Progenitor cell of endocrine pancreas (in vitro differentiated cells): ENCODE measurements around the gene FOXF1. TPM values are rescaled to one million over a fixed set of nuclear protein-coding genes. Genes with fewer than 3 reads are reported as not detected.

Experiments
- DNase-seq: peaks from one replicate; pipeline ENCODE4 v3.0.0; 2021; ENCODE audit warnings: low spot score; ENCODE audit not compliant: unreplicated experiment
- H3K27ac Mint-ChIP-seq: 2 replicates; pipeline ENCODE4 v1.8.0; 2021; ENCODE audit warnings: mild to moderate bottlenecking, moderate library complexity, mixed read lengths
- H3K27me3 Mint-ChIP-seq: 2 replicates; pipeline ENCODE4 v1.8.0; 2021; ENCODE audit warnings: mixed read lengths
- H3K36me3 Mint-ChIP-seq: 2 replicates; pipeline ENCODE4 v1.8.0; 2022; ENCODE audit warnings: mixed read lengths; ENCODE audit not compliant: insufficient read depth
- H3K4me1 Mint-ChIP-seq: 2 replicates; pipeline ENCODE4 v1.8.0; 2021; ENCODE audit warnings: low read depth, mixed read lengths
- H3K4me3 Mint-ChIP-seq: 2 replicates; pipeline ENCODE4 v1.8.0; 2021; ENCODE audit warnings: low read depth, mild to moderate bottlenecking, moderate library complexity, mixed read lengths
- H3K9me3 Mint-ChIP-seq: 2 replicates; pipeline ENCODE4 v1.8.0; 2021; ENCODE audit warnings: low read depth, mixed read lengths
- CTCF ChIP-seq: fragments of 200-600 bp; sonication (generic); IDR thresholded peaks from one replicate; pipeline ENCODE4 v1.5.0; 2021; ENCODE audit warnings: antibody characterized with exemption, mild to moderate bottlenecking; ENCODE audit not compliant: unreplicated experiment
- total RNA-seq: library from RNA; stranded (reverse); gene quantifications from 2 replicates; pipeline ENCODE4 v1.2.1, GENCODE V29; 2021

Gene FOXF1
- total RNA-seq, 1 donor from 2014 or later: not detected

- no peaks in the 10 kb centered on the region for H3K9me3 Mint-ChIP-seq
- H3K4me3 Mint-ChIP-seq: no peak overlapping the region
- H3K27ac Mint-ChIP-seq: no peak overlapping the region
- no peak for TF ChIP-seq CTCF
- no peak for DNase-seq
- peaks cover 6% of the 10 kb centered on the region for H3K4me1 Mint-ChIP-seq
- H3K36me3 Mint-ChIP-seq: no peaks in the 10 kb centered on the region
- H3K27me3 Mint-ChIP-seq: peaks cover 82% of the 10 kb centered on the region
These were observed 5.0 kb upstream of the FOXF1 start for GRCh38 chr16:86505185-86505898.

GRCh38 chr16:86505899-86506864, 4.1 kb upstream of the FOXF1 start:
- no peak for TF ChIP-seq CTCF
- no peak overlapping the region for H3K27ac Mint-ChIP-seq
- no peaks in the 10 kb centered on the region for H3K36me3 Mint-ChIP-seq
- no peaks in the 10 kb centered on the region for H3K9me3 Mint-ChIP-seq
- peaks cover 77% of the 10 kb centered on the region for H3K27me3 Mint-ChIP-seq
- peaks cover 8% of the 10 kb centered on the region for H3K4me1 Mint-ChIP-seq
- no peak for DNase-seq
- no peak overlapping the region for H3K4me3 Mint-ChIP-seq

- TF ChIP-seq CTCF: no peak
- H3K27ac Mint-ChIP-seq: no peak overlapping the region
- H3K4me1 Mint-ChIP-seq: peaks cover 6% of the 10 kb centered on the region
- H3K4me3 Mint-ChIP-seq: no peak overlapping the region
- DNase-seq: no peak
- no peaks in the 10 kb centered on the region for H3K9me3 Mint-ChIP-seq
- H3K36me3 Mint-ChIP-seq: no peaks in the 10 kb centered on the region
- peaks cover 74% of the 10 kb centered on the region for H3K27me3 Mint-ChIP-seq
These were observed 2.9 kb upstream of the FOXF1 start for GRCh38 chr16:86507173-86508027.

DNA sequence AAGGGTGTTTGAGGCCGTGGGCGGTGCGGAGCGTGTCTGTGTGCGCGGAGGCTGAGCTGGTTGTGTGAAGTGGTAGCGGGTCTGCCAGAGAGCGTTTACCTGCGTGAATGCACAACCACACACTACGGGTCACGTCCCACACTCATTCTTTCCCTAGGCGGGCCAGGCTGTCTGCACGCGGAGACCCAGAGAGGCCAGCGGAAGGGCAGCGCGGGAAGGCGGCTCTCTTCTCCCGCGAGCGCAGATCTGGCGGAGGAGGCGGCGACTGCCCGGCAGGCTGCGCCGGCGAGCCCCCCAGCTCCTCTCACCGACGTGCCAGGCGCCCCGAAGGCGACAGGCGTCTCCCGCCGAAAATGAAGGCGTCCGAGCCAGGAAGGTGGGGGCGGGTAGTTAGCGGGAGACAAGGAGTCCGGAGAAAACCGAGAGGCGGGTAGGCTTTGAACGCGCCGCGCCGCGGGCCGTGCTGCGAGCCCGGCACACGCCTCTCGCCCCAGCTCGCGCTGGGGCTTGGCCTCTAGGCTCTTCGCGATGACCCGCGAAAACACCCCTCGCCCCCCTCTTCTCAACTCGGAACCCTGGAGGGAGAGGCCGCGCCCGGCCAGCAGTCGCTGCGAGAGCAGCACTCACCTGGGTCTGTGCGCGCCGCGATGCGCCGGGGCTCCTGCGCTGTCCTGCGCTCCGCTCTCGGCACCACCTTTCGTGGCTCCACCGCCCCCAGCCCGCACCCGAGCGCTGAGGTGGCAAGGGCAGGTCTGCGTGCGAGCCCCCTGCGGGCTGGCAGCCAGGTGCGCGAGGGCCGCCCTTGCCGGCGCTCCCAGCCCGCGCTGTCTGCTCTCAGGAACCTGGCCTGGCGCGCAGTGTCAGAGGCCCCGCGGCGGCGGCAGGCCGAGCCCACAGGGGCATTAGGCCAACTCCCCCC, 2.0 kb upstream of the FOXF1 start:
- H3K27ac Mint-ChIP-seq: no peak overlapping the region
- no peaks in the 10 kb centered on the region for H3K9me3 Mint-ChIP-seq
- no peak for DNase-seq
- TF ChIP-seq CTCF: no peak
- peaks cover 5% of the 10 kb centered on the region for H3K4me1 Mint-ChIP-seq
- no peak overlapping the region for H3K4me3 Mint-ChIP-seq
- peaks cover 74% of the 10 kb centered on the region for H3K27me3 Mint-ChIP-seq
- H3K36me3 Mint-ChIP-seq: no peaks in the 10 kb centered on the region
